Lung (tissue), 12 donors: ENCODE measurements around the gene LPIN1. TPM values are rescaled to one million over a fixed set of nuclear protein-coding genes. Genes with fewer than 3 reads are reported as not detected.
"Not testable (repeated sequence)": the region's sequence is repeated elsewhere in the genome, so short reads cannot be mapped to it uniquely, and the experiment has no call there.

Source experiments
- ATAC-seq: fragments of 200-7000 bp; cut with Tn5 transposase; one replicate; pipeline ENCODE4 v1.9.1; 2020; ENCODE audit warnings: moderate number of reproducible peaks; ENCODE audit not compliant: insufficient read depth, low FRiP score
- DNase-seq, 3 donors: peaks; one replicate each; pipeline ENCODE4 v3.0.0-alpha.2; 2013 to 2017
- H3K27ac ChIP-seq, 2 donors: one replicate each; pipeline ENCODE4 v1.5.1; 2013; ENCODE audit warnings: mild to moderate bottlenecking in 2 of 2, moderate library complexity in 2 of 2, control low read depth in 1 of 2, inconsistent platforms in 1 of 2, low read depth in 1 of 2, low read length in 1 of 2
- H3K27me3 ChIP-seq, 3 donors: one replicate each; pipeline ENCODE4 v1.5.1; 2013; ENCODE audit warnings: low read length in 2 of 3; ENCODE audit not compliant: control insufficient read depth in 3 of 3, insufficient read depth in 3 of 3
- H3K36me3 ChIP-seq, 4 donors: one replicate each; pipeline ENCODE4 v1.5.1; 2013; ENCODE audit warnings: low read length in 4 of 4, mild to moderate bottlenecking in 1 of 4, moderate library complexity in 1 of 4; ENCODE audit not compliant: control insufficient read depth in 4 of 4, insufficient read depth in 4 of 4
- H3K4me1 ChIP-seq, 5 donors: one replicate each; pipeline ENCODE4 v1.5.1; 2013; ENCODE audit warnings: low read length in 5 of 5, mild to moderate bottlenecking in 2 of 5, moderate library complexity in 1 of 5; ENCODE audit not compliant: control insufficient read depth in 5 of 5, insufficient read depth in 5 of 5
- H3K4me3 ChIP-seq: one replicate; pipeline ENCODE4 v1.5.1; 2013; ENCODE audit warnings: mild to moderate bottlenecking, control low read depth, moderate library complexity
- H3K9ac ChIP-seq, 2 donors: one replicate each; pipeline ENCODE4 v1.5.1; 2013; ENCODE audit warnings: low read length in 2 of 2, control low read depth in 1 of 2; ENCODE audit not compliant: insufficient read depth in 1 of 2
- H3K9me3 ChIP-seq, 4 donors: one replicate each; pipeline ENCODE4 v1.5.1; 2013; ENCODE audit warnings: low read length in 3 of 4, mild to moderate bottlenecking in 1 of 4, moderate library complexity in 1 of 4; ENCODE audit not compliant: control insufficient read depth in 4 of 4, insufficient read depth in 3 of 4
- WGBS, 2 donors: extraction: QIAGEN DNeasy Blood & Tissue Kit; methylation state at CpG; one replicate each; pipeline ENCODE4 v1.1.7; 2013; 5-methylcytosine and 5-hydroxymethylcytosine counted together
- polyA plus RNA-seq, 2 donors: library from polyadenylated mRNA; stranded (reverse); fragments of 200-250 nt; gene quantifications; one replicate each; pipeline ENCODE4 v1.2.1, GENCODE V29; 2013
- total RNA-seq, 2 donors: library from RNA; depleted of rRNA in 1 of 2; stranded (reverse); fragments of >200 nt in 1 of 2; gene quantifications; one replicate each; pipeline ENCODE4 v1.2.1, GENCODE V29; 2014 to 2021
- TF ChIP-seq, protein P1 (sequence below): IDR thresholded peaks from 2 replicates; pipeline ENCODE4 v1.5.1; 2012; ENCODE audit warnings: mild to moderate bottlenecking; ENCODE audit errors: control extremely low read depth, extremely low read depth
- donor health status: control.
- donor health status: control.
- donor health status: Bipolar disorder and iron deficiency.
- donor health status: healthy.
- donor health status: DM: yes; HTN: yes; CAD: no.

Gene LPIN1
- total and polyA plus RNA-seq, 4 donors = 14.7 to 43.4 (median 26.0) TPM

DNA sequence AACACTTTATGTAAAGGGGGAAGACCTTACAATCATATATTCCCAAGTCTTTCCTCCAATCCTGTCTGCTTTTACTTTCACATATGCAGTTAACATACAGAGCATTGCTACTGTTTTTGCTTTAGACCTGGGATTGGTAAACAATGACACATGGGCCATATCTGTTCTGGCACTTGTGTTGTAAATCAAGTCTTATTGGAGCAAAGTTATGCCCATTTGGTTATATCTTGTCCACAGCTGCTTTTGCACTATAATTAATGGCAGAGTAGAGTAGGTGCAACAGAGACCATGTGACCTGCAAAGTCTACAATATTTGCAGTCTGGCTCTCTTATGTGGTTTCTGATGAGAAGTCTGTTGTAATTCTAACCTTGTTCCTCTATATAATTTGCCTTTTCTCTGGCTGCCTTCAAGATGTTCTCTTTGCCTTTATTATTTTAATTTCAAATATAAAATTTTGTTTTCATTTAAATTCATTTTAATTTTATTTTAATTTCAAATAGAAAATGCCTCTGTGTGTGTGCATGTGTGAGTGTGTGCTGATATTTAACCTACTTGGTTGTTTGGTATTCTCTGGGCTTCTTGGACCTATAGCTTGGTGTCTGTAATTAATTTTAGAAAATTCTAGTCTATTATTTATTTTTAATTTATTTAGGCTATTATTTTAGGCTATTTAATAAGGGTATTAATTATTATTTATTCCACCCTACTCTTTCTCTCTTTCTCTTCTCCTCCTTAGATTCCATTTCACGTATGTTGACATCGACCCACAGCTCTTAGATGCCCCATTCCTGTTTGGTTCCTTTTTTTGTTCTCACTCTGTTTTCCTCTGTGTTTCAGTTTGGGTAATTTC, 16.8 kb upstream of the LPIN1 start:
- H3K36me3 ChIP-seq = no peaks in the 10 kb centered on the region
- ATAC-seq = no peak
- H3K9ac ChIP-seq = no peak overlapping the region
- no peak for DNase-seq
- H3K4me1 ChIP-seq = peaks cover 0 to 8% (median 0%) of the 10 kb centered on the region in 5 donors
- no peak overlapping the region for H3K4me3 ChIP-seq
- no peaks in the 10 kb centered on the region for H3K27me3 ChIP-seq
- no peak overlapping the region for H3K27ac ChIP-seq
- WGBS, 2 donors = 72 to 75% methylated on average over 2 of the region's 2 CpGs
- no peaks in the 10 kb centered on the region for H3K9me3 ChIP-seq
- TF ChIP-seq, protein P1, sequence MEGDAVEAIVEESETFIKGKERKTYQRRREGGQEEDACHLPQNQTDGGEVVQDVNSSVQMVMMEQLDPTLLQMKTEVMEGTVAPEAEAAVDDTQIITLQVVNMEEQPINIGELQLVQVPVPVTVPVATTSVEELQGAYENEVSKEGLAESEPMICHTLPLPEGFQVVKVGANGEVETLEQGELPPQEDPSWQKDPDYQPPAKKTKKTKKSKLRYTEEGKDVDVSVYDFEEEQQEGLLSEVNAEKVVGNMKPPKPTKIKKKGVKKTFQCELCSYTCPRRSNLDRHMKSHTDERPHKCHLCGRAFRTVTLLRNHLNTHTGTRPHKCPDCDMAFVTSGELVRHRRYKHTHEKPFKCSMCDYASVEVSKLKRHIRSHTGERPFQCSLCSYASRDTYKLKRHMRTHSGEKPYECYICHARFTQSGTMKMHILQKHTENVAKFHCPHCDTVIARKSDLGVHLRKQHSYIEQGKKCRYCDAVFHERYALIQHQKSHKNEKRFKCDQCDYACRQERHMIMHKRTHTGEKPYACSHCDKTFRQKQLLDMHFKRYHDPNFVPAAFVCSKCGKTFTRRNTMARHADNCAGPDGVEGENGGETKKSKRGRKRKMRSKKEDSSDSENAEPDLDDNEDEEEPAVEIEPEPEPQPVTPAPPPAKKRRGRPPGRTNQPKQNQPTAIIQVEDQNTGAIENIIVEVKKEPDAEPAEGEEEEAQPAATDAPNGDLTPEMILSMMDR = no peak

DNA sequence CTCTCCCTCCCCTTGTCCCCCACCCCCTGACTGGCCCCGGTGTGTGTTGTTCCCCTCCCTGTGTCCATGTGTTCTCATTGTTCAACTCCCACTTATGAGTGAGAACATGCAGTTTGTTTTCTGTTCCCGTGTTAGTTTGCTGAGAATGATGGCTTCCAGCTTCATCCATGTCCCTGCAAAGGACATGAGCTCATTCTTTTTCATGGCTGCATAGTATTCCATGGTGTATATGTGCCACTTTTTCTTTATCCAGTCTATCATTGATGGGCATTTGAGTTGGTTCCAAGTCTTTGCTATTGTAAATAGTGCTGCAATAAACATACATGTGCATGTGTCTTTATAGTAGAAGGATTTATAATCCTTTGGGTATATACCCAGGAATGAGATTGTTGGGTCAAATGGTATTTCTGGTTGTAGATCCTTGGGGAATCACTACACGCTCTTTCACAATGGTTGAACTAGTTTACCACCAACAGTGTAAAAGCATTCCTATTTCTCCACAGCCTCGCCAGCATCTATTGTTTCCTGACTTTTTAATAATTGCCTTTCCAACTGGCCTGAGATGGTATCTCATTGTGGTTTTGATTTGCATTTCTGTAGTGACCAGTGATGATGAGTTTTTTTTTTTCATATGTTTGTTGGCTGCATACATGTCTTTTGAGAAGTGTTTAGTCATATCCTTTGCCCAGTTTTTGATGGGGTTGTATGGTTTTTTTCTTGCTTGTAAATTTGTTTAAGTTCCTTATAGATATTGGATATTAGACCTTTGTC, 15.0 kb upstream of the LPIN1 start:
- not testable (repeated sequence) for H3K9ac ChIP-seq, H3K36me3 ChIP-seq, H3K4me3 ChIP-seq, DNase-seq, H3K27ac ChIP-seq, H3K4me1 ChIP-seq, H3K9me3 ChIP-seq, ATAC-seq, H3K27me3 ChIP-seq
- WGBS, 2 donors = 85 to 86% methylated on average over 4 of the region's 4 CpGs

DNA sequence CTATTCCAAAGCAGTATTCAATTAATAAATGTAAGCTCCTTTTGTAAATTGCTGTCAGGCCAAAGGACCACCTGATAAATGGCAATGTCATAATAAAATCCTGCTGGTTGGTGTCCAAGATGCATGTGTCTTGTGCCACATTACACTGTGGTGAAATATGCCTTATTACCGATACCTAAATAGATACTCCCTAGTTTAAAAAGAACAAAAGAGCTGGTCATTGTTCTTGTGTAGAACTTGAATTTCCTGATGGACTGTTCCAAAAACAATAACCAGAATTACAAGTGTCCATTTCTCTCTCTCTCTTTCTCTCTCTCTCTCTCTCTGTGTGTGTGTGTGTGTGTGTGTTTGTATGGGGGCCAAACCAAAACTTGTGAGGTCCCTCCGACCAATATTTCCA, 13.8 kb upstream of the LPIN1 start:
- no peaks in the 10 kb centered on the region for H3K4me1 ChIP-seq
- WGBS, 2 donors = 85 to 87% methylated on average over 2 of the region's 2 CpGs
- TF ChIP-seq, protein P1 = no peak
- H3K27me3 ChIP-seq = peaks cover 0 to 7% (median 0%) of the 10 kb centered on the region in 3 donors
- no peak for DNase-seq
- no peak overlapping the region for H3K4me3 ChIP-seq
- H3K27ac ChIP-seq = no peak overlapping the region
- ATAC-seq = no peak
- no peak overlapping the region for H3K9ac ChIP-seq
- H3K36me3 ChIP-seq = no peaks in the 10 kb centered on the region
- H3K9me3 ChIP-seq = no peaks in the 10 kb centered on the region

DNA sequence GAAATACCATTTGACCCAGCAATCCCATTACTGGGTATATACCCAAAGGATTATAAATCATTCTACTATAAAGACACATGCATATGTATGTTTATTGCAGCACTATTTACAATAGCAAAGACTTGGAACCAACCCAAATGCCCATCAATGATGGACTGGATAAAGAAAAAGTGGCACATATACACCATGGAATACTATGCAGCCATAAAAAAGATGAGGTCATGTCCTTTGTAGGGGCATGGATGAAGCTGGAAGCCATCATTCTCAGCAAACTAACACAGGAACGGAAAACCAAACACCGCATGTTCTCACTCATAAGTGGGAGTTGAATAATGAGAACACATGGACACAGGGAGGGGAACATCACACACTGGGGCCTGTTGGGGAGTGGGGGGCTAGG, 8.6 kb upstream of the LPIN1 start:
- ATAC-seq = not testable (repeated sequence)

More for the DNA sequence above, 8.6 kb upstream of the LPIN1 start:
- H3K27me3 ChIP-seq, H3K9me3 ChIP-seq, DNase-seq, H3K27ac ChIP-seq, H3K4me3 ChIP-seq, H3K4me1 ChIP-seq, H3K9ac ChIP-seq, H3K36me3 ChIP-seq: not testable (repeated sequence)
- 91 to 97% methylated on average over 2 of the region's 2 CpGs for WGBS, 2 donors
